ENCODE results near the gene ZNF343.
A peak's percentile ranks its signal among the peaks of the same experiment; 100 is the strongest.

Gene ZNF343

DNA sequence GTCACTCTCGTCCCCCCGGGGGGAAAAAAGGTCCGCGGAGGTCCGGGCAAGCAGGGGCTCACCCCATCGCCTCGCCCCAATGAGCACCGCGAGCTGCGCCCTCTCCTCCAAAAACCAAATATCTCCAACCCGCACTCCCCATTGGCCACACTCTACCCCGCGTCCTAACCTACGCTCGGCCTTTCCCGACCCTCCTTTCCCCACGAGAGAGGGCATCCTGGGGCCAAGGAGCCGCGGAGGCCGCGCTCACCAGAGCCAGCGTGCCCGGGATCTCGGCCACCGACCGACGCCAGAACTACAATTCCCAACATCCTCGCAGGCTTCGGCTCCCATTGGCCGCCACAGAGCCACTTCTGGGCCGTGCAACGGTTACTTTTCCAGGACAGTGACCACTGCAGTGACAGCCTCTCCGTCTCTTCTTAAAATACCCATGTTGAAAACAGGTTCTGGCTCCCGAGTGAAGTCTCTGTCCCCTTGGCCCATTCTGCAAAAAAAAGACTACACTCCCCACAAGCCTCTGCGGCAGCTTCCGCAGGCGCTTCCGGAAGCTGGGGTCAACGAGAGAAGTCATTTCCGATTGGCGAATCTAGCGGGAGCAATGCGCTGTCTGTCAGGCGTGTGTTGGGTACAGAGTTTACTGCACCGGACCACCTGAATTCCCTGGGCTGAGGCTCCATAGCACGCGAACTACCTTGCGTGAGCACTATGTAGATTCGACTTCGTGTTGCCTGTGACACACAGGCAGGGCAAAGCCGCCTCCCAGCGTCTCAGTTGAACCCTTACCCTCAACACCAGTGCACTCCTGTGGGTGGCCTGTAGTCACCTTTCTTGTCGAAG, at the start of gene ZNF343:
ZNF343 (minus strand) TSS at position 285 of the 837 bp plus-strand sequence. CDS start 15,020 bp downstream, outside the sequence.
- Histone ChIP-seq H3K4me1 (ENCODE audit: control insufficient read depth in 1 of 2, insufficient read depth in 2 of 2, low read length in 2 of 2) (peaks cover 7% of the 10 kb centered on the region in 2 donors), H3K27ac (ENCODE audit: low read depth, low read length) (peak within 1 kb of the TSS; percentile 84), H3K36me3 (ENCODE audit: control insufficient read depth in 1 of 2, insufficient read depth in 2 of 2, low read length in 2 of 2) (no peaks in the 10 kb centered on the region), H3K9ac (ENCODE audit: low read depth in 1 of 2, low read length in 2 of 2) (peak within 1 kb of the TSS; percentile 75 to 87), H3K27me3 (ENCODE audit: control insufficient read depth in 1 of 2, insufficient read depth in 2 of 2, low read length in 2 of 2) (no peaks in the 10 kb centered on the region), H3K4me3 (ENCODE audit: low read depth in 1 of 2, low read length in 2 of 2) (peak within 1 kb of the TSS; percentile 78 to 91), H3K9me3 (ENCODE audit: control insufficient read depth in 1 of 2, low read length in 2 of 2) (no peaks in the 10 kb centered on the region)

DNA sequence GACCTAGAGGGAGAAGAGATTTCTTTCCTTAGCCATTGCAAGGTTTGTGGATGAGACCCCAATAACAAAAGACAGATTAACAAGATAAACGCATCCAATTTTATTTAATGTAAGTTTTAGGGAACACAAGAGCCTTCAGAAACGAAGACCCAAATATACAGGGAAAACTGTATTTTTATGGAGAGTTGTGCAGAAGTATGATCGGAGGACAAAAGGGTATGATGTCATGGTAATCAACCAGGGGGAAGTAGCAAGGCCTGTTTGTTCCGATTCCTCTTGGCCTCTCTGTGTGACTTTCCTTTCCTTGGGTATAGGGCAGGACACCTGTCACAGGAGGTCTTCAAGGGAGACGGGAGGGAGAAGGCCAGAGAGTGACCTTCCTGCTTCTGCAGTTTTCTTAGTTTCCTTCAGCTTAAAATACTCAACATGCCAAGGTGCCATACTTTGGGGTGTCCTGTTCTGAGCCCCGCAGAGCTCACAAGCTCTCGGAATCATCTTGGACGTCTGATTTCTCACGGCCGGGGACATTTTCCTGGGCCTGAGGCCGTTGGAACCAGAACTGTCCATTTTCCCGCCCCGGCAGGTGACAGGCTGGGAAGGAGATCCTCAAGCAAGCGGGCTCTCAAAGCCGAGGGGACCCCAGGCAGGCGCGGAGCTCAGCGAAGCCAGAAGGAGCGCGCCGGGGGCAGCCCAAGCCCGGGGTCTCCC, 49.3 kb upstream of the ZNF343 start:
- no peak overlapping the region for H3K27ac ChIP-seq (ENCODE audit: low read depth, low read length)
- peaks cover 10 to 19% of the 10 kb centered on the region in 2 donors for H3K27me3 ChIP-seq (ENCODE audit: control insufficient read depth in 1 of 2, insufficient read depth in 2 of 2, low read length in 2 of 2)
- H3K9me3 ChIP-seq (ENCODE audit: control insufficient read depth in 1 of 2, low read length in 2 of 2), result no peaks in the 10 kb centered on the region
- no peak overlapping the region for H3K9ac ChIP-seq (ENCODE audit: low read depth in 1 of 2, low read length in 2 of 2)
- H3K4me3 ChIP-seq (ENCODE audit: low read depth in 1 of 2, low read length in 2 of 2), result no peak overlapping the region
- H3K4me1 ChIP-seq (ENCODE audit: control insufficient read depth in 1 of 2, insufficient read depth in 2 of 2, low read length in 2 of 2), result peaks cover 0 to 4% of the 10 kb centered on the region in 2 donors
- H3K36me3 ChIP-seq (ENCODE audit: control insufficient read depth in 1 of 2, insufficient read depth in 2 of 2, low read length in 2 of 2), result no peaks in the 10 kb centered on the region

DNA sequence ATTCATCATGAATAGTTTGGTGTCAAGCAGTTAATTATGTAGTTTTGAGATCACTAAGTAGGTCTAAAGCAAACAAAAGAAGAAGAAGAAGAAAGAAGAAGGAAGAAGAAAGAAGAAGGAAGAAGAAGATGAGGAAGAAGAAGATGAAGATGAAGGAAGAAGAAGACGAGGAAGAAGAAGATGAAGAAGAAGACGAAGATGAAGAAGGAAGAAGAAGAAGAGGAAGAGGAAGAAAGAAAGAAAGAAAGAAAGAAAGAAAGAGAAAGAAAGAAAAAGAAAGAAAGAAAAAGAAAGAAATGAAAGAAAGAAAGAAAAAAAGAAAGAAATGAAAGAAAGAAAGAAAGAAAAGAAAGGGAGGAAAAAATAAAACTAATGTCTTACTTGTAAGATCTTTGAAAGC, 36.9 kb upstream of the ZNF343 start:
- Histone ChIP-seq H3K27ac (ENCODE audit: low read depth, low read length) (no peak overlapping the region), H3K4me1 (ENCODE audit: control insufficient read depth in 1 of 2, insufficient read depth in 2 of 2, low read length in 2 of 2) (no peaks in the 10 kb centered on the region), H3K4me3 (ENCODE audit: low read depth in 1 of 2, low read length in 2 of 2) (no peak overlapping the region), H3K27me3 (ENCODE audit: control insufficient read depth in 1 of 2, insufficient read depth in 2 of 2, low read length in 2 of 2) (peaks cover 0 to 4% of the 10 kb centered on the region in 2 donors), H3K9ac (ENCODE audit: low read depth in 1 of 2, low read length in 2 of 2) (no peak overlapping the region), H3K36me3 (ENCODE audit: control insufficient read depth in 1 of 2, insufficient read depth in 2 of 2, low read length in 2 of 2) (no peaks in the 10 kb centered on the region), H3K9me3 (ENCODE audit: control insufficient read depth in 1 of 2, low read length in 2 of 2) (no peaks in the 10 kb centered on the region)

DNA sequence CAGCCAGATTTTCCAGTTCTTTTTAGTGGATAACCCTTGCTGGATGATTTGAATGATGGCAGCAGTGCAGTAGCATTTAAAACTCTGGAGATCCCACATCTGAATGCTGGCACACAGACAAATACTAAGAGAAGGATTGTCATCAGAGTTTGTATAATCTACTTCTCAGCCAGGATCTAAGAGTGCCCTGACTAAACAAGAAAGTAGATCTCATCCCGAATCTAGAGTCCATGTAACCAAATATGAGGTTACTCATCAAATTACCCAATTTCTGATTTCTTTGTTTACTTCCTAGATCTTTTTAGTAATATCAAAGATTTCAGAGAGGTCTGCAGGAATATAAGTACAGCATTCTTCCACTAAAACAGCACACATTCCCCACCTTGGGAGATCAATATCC, 35.5 kb upstream of the ZNF343 start:
- no peaks in the 10 kb centered on the region for H3K9me3 ChIP-seq (ENCODE audit: control insufficient read depth in 1 of 2, low read length in 2 of 2)
- no peaks in the 10 kb centered on the region for H3K4me1 ChIP-seq (ENCODE audit: control insufficient read depth in 1 of 2, insufficient read depth in 2 of 2, low read length in 2 of 2)
- H3K27ac ChIP-seq (ENCODE audit: low read depth, low read length), result no peak overlapping the region
- no peak overlapping the region for H3K4me3 ChIP-seq (ENCODE audit: low read depth in 1 of 2, low read length in 2 of 2)
- no peak overlapping the region for H3K9ac ChIP-seq (ENCODE audit: low read depth in 1 of 2, low read length in 2 of 2)
- no peaks in the 10 kb centered on the region for H3K36me3 ChIP-seq (ENCODE audit: control insufficient read depth in 1 of 2, insufficient read depth in 2 of 2, low read length in 2 of 2)
- H3K27me3 ChIP-seq (ENCODE audit: control insufficient read depth in 1 of 2, insufficient read depth in 2 of 2, low read length in 2 of 2), result peaks cover 0 to 4% of the 10 kb centered on the region in 2 donors

DNA sequence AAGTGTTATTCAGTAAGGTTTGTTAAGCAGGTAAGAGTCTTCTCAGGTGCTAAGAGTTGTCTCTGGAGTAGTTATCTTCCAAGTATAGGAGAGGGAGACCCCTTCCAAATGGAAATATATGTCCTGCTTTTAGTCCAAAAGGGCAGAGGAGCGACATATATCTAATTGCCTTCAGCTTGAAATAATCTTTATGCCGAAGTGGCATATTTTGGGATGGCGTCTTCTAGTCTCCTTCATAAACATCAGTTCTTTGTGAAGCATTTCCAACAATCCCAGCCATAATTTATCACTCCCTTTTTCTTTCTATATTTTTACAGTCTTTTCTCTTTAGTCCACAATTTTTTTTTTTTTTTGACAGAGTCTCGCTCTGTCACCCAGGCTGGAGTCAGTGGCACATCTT, 33.6 kb upstream of the ZNF343 start:
- Histone ChIP-seq H3K27ac (ENCODE audit: low read depth, low read length) (no peak overlapping the region), H3K4me1 (ENCODE audit: control insufficient read depth in 1 of 2, insufficient read depth in 2 of 2, low read length in 2 of 2) (no peaks in the 10 kb centered on the region), H3K9ac (ENCODE audit: low read depth in 1 of 2, low read length in 2 of 2) (no peak overlapping the region), H3K36me3 (ENCODE audit: control insufficient read depth in 1 of 2, insufficient read depth in 2 of 2, low read length in 2 of 2) (no peaks in the 10 kb centered on the region), H3K4me3 (ENCODE audit: low read depth in 1 of 2, low read length in 2 of 2) (no peak overlapping the region), H3K9me3 (ENCODE audit: control insufficient read depth in 1 of 2, low read length in 2 of 2) (no peaks in the 10 kb centered on the region), H3K27me3 (ENCODE audit: control insufficient read depth in 1 of 2, insufficient read depth in 2 of 2, low read length in 2 of 2) (peaks cover 0 to 4% of the 10 kb centered on the region in 2 donors)

DNA sequence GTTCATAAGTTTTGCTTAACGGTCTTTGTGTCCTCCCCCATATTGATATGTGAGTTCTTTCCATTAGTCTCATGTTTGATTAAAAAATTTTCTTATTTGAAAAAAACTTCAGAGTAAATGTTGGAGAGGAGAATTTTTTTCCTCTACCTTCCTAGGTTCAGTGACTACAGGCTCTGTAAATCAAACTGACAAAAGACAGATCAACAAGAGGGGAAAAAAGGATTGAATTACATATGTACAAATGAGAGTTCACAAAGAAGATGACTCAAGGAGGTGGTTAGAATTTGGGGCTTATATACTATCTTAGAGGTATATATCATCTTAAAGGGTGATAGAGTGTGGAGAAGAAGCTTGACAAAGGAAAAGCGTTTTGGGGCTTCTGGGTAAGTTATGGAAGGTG, 33.2 kb upstream of the ZNF343 start:
- Histone ChIP-seq H3K36me3 (ENCODE audit: control insufficient read depth in 1 of 2, insufficient read depth in 2 of 2, low read length in 2 of 2) (no peaks in the 10 kb centered on the region), H3K4me1 (ENCODE audit: control insufficient read depth in 1 of 2, insufficient read depth in 2 of 2, low read length in 2 of 2) (no peaks in the 10 kb centered on the region), H3K9me3 (ENCODE audit: control insufficient read depth in 1 of 2, low read length in 2 of 2) (no peaks in the 10 kb centered on the region), H3K4me3 (ENCODE audit: low read depth in 1 of 2, low read length in 2 of 2) (no peak overlapping the region), H3K27me3 (ENCODE audit: control insufficient read depth in 1 of 2, insufficient read depth in 2 of 2, low read length in 2 of 2) (peaks cover 0 to 4% of the 10 kb centered on the region in 2 donors), H3K9ac (ENCODE audit: low read depth in 1 of 2, low read length in 2 of 2) (no peak overlapping the region), H3K27ac (ENCODE audit: low read depth, low read length) (no peak overlapping the region)

DNA sequence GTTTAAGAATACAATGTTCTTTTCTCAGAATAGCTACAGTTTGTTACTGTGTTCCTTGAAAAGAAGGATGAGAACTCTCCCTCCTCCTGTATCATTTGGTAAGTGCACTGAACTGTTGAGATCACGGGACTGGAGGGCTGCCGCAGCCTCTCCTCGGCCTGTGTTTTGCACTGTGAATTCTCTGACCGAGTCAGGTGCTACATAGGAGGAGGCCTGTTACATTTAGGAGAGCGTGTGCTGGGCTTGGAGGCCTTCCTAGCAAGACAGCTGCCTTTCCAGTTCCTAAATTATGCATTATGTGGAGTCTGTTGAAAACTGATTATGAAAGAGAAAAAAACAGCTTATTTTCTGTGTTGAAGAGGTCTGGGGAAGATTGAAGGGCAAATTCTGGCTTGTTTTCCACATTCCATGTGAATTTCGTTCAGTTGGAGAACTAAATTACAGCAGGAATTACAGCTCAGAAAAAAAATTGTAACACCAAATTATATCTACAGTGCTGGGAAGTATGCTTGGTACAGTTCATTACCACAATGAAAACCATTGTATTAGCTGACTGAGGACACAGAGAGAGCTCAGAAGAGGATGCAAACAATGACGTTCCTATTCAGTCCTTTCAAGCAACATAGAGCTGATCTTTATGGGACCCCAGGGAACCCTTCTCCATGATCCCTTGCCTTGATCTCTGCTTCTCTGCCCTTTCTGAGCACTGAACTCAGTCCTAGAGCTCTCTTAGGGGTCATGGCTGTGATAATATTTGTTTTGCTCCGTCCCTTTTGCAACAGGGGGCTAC, 30.4 kb upstream of the ZNF343 start:
- Histone ChIP-seq H3K9me3 (ENCODE audit: control insufficient read depth in 1 of 2, low read length in 2 of 2) (no peaks in the 10 kb centered on the region), H3K9ac (ENCODE audit: low read depth in 1 of 2, low read length in 2 of 2) (no peak overlapping the region), H3K4me3 (ENCODE audit: low read depth in 1 of 2, low read length in 2 of 2) (no peak overlapping the region), H3K4me1 (ENCODE audit: control insufficient read depth in 1 of 2, insufficient read depth in 2 of 2, low read length in 2 of 2) (no peaks in the 10 kb centered on the region), H3K36me3 (ENCODE audit: control insufficient read depth in 1 of 2, insufficient read depth in 2 of 2, low read length in 2 of 2) (no peaks in the 10 kb centered on the region), H3K27me3 (ENCODE audit: control insufficient read depth in 1 of 2, insufficient read depth in 2 of 2, low read length in 2 of 2) (no peaks in the 10 kb centered on the region), H3K27ac (ENCODE audit: low read depth, low read length) (no peak overlapping the region)

DNA sequence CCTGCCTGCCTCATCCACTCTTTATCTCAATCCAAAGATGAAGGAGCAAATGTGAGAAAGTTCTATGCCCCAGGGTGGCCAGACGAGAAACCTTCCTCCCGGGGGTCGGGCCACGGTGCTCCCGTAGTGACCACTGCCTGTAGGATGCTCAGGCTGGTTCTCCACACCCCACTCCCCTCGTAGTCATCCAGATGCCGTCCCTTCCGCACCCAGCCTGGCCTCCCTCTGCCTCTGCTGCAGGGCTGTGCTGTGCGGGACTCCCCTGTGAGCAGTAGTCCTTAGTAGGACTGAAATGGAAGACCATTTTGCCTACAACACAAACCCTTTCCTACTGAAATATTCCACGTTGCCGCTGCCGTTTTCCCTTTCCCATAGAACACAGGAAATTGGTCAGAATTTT, 29.6 kb upstream of the ZNF343 start:
- no peaks in the 10 kb centered on the region for H3K27me3 ChIP-seq (ENCODE audit: control insufficient read depth in 1 of 2, insufficient read depth in 2 of 2, low read length in 2 of 2)

DNA sequence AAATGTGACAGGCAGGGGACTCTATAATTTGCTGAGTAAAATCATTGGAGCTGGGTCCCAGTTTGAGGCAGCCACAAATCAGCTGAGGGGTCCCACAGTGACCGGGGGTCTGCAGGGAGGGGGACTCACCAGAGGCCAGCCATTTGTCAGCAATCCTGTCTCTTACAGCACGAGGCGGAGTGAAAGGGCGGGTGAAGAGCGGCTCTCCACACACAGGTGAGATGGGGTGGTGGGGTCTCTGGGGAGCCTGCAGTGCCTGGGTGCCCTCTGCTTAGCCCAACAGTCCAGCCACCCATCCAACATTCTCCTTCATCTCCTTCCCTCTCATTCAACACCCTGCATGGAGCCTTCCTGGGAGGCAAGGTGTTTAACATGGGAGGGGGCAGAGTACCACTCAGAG, 28.4 kb upstream of the ZNF343 start:
- Histone ChIP-seq H3K9ac (ENCODE audit: low read depth in 1 of 2, low read length in 2 of 2) (no peak overlapping the region), H3K9me3 (ENCODE audit: control insufficient read depth in 1 of 2, low read length in 2 of 2) (no peaks in the 10 kb centered on the region), H3K27me3 (ENCODE audit: control insufficient read depth in 1 of 2, insufficient read depth in 2 of 2, low read length in 2 of 2) (no peaks in the 10 kb centered on the region), H3K27ac (ENCODE audit: low read depth, low read length) (no peak overlapping the region), H3K4me1 (ENCODE audit: control insufficient read depth in 1 of 2, insufficient read depth in 2 of 2, low read length in 2 of 2) (no peaks in the 10 kb centered on the region), H3K36me3 (ENCODE audit: control insufficient read depth in 1 of 2, insufficient read depth in 2 of 2, low read length in 2 of 2) (no peaks in the 10 kb centered on the region), H3K4me3 (ENCODE audit: low read depth in 1 of 2, low read length in 2 of 2) (no peak overlapping the region)

More for the DNA sequence above, 29.6 kb upstream of the ZNF343 start:
- Histone ChIP-seq H3K9me3 (ENCODE audit: control insufficient read depth in 1 of 2, low read length in 2 of 2) (no peaks in the 10 kb centered on the region), H3K9ac (ENCODE audit: low read depth in 1 of 2, low read length in 2 of 2) (no peak overlapping the region), H3K36me3 (ENCODE audit: control insufficient read depth in 1 of 2, insufficient read depth in 2 of 2, low read length in 2 of 2) (no peaks in the 10 kb centered on the region), H3K4me3 (ENCODE audit: low read depth in 1 of 2, low read length in 2 of 2) (no peak overlapping the region), H3K4me1 (ENCODE audit: control insufficient read depth in 1 of 2, insufficient read depth in 2 of 2, low read length in 2 of 2) (no peaks in the 10 kb centered on the region), H3K27ac (ENCODE audit: low read depth, low read length) (no peak overlapping the region)

DNA sequence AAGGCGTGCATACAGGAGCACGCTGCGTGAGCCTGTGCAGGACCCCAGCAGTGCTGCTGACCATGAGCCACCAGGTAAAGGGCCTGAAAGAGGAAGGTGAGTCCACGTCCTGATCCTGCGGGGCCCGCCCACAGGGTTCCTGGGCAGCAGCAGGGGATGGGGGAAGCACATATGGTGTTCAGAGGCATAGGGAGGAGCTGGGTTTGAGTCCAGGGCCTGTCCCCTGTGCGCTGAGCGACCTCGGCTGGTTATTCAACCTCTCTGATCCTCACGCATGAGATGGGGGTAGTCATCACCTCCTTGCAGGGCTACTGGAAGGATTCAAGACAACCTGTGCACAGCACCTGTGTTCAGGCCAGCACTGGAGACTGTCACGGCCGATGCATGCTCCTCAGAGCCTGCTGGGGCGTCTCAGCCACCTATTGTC, 27.9 kb upstream of the ZNF343 start, which contains the start of gene TMC2:
TMC2 (plus strand) TSS at position 14 of the 427 bp plus-strand sequence; CDS start at position 63, 49 bp downstream.
- Histone ChIP-seq H3K36me3 (ENCODE audit: control insufficient read depth in 1 of 2, insufficient read depth in 2 of 2, low read length in 2 of 2) (no peaks in the 10 kb centered on the region), H3K9me3 (ENCODE audit: control insufficient read depth in 1 of 2, low read length in 2 of 2) (no peaks in the 10 kb centered on the region), H3K27ac (ENCODE audit: low read depth, low read length) (no peak within 1 kb of the TSS), H3K27me3 (ENCODE audit: control insufficient read depth in 1 of 2, insufficient read depth in 2 of 2, low read length in 2 of 2) (no peaks in the 10 kb centered on the region), H3K4me3 (ENCODE audit: low read depth in 1 of 2, low read length in 2 of 2) (no peak within 1 kb of the TSS), H3K9ac (ENCODE audit: low read depth in 1 of 2, low read length in 2 of 2) (no peak within 1 kb of the TSS), H3K4me1 (ENCODE audit: control insufficient read depth in 1 of 2, insufficient read depth in 2 of 2, low read length in 2 of 2) (no peaks in the 10 kb centered on the region)
